Urinary bladder (tissue), 4 donors: ENCODE measurements around the gene PHKG1. TPM values are rescaled to one million over a fixed set of nuclear protein-coding genes. Genes with fewer than 3 reads are reported as not detected.
"Not testable (repeated sequence)": the region's sequence is repeated elsewhere in the genome, so short reads cannot be mapped to it uniquely, and the experiment has no call there.

ENCODE experiments used
- DNase-seq: peaks from one replicate; pipeline ENCODE4 v3.0.0-alpha.2; 2015; ENCODE audit errors: extremely low spot score
- H3K27ac ChIP-seq: one replicate; pipeline ENCODE4 v1.5.1; 2013; ENCODE audit warnings: low read depth, mild to moderate bottlenecking, moderate library complexity
- H3K36me3 ChIP-seq: one replicate; pipeline ENCODE4 v1.6.1; 2013; ENCODE audit warnings: mild to moderate bottlenecking, moderate library complexity; ENCODE audit not compliant: insufficient read depth
- H3K4me1 ChIP-seq: one replicate; pipeline ENCODE4 v1.6.1; 2013; ENCODE audit warnings: mild to moderate bottlenecking, moderate library complexity; ENCODE audit not compliant: insufficient read depth
- H3K4me3 ChIP-seq: one replicate; pipeline ENCODE4 v1.5.1; 2013; ENCODE audit warnings: low read depth, low read length
- WGBS: extraction: QIAGEN DNeasy Blood & Tissue Kit; methylation state at CpG from one replicate; pipeline ENCODE4 v1.1.7; 2013; 5-methylcytosine and 5-hydroxymethylcytosine counted together
- polyA plus RNA-seq: library from polyadenylated mRNA; stranded (reverse); fragments of 200-250 nt; gene quantifications from one replicate; pipeline ENCODE4 v1.2.3, GENCODE V29; 2013
- total RNA-seq: library from RNA; depleted of rRNA; stranded (reverse); fragments of >200 nt; gene quantifications from one replicate; pipeline ENCODE4 v1.2.3, GENCODE V29; 2014
- donor health status: healthy with polysubstance abuse.
- donor health status: healthy.

Gene PHKG1
- total and polyA plus RNA-seq, 2 donors = 3.6 to 13.0 TPM

DNA sequence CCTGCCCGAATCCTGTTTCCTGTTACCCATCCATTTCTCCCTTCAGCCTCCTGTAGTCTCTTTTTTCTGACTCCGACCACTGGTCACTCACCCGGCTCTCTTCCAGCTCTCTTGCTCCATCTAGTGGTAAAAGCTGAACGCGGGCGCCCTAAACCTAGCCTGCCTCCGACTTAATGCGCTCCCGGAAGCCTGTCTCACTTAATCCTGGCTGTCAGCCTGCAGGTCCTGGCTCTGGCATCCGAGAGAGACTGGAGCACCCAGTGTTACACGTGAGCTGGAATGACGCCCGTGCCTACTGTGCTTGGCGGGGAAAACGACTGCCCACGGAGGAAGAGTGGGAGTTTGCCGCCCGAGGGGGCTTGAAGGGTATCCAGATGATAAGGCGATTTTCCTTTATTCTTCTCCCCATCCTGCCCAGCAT, 18.4 kb downstream of the PHKG1 start:
- Histone ChIP-seq H3K36me3 (peaks cover 2% of the 10 kb centered on the region), H3K4me1 (no peaks in the 10 kb centered on the region), H3K4me3 (no peak overlapping the region), H3K27ac (no peak overlapping the region)
- DNase-seq = peak; percentile 62
- 18% methylated on average over 19 of the region's 19 CpGs for WGBS

DNA sequence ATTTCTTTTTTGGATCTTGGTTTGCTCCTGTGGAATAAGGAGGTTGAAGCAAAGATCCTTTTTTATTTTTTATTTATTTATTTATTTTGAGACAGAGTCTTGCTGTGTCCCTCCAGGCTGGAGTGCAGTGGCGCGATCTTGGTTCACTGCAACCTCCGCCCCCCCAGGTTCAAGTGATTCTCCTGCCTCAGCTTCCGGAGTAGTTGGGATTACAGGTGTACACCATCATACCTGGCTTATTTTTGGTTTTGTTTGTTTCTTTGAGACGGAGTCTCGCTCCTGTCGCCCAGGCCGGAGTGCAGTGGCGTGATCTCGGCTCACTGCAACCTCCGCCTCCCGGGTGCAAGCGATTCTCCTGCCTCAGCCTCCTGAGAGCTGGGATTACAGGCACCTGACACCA, 26.4 kb downstream of the PHKG1 start:
- H3K4me3 ChIP-seq, H3K36me3 ChIP-seq, H3K4me1 ChIP-seq, H3K27ac ChIP-seq, DNase-seq: not testable (repeated sequence)
- 95% methylated on average over 13 of the region's 13 CpGs for WGBS

DNA sequence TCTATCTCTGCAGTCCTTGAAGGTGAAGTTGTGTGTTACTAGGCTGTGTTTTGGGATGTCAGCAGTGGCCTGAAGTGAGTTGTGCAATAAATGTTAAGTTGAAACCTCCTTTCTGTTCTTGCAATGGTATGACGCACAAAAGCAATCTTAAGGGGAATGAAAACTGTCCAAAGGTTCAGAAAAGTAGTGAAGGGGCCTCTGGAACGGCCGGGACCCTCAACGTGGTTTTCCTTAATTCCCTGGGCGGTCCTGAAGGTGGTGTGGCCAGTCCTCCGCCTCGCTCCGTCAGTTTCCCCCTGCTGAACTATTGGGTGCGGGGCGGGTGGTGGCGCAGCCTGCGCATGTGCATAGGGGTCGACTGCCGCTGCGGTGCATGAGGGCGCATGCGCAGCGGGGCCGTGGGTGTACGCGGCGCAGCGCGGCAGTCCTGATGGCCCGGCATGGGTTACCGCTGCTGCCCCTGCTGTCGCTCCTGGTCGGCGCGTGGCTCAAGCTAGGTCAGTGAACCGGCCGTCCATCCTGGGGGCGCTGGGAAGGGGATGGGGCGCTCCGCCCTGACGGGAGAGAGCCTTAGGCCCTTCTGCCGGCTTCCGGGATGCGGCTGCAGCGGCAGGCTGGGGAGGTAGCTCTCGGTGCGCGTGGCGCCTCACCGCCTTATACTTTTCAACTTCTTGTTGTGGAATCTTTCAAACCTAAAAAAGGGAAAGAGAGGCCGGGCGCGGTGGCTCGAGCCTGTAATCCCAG, 28.7 kb downstream of the PHKG1 start, which contains the start of gene SUMF2:
TSS of gene SUMF2 (plus strand) at position 405 of the 744 bp plus-strand sequence. CDS start at position 431, 26 bp downstream.
- WGBS = under 1% methylated on average over 49 of the region's 49 CpGs
- Histone ChIP-seq H3K36me3 (peaks cover 2% of the 10 kb centered on the region), H3K4me1 (no peaks in the 10 kb centered on the region), H3K4me3 (peak within 1 kb of the TSS; percentile 64), H3K27ac (peak within 1 kb of the TSS; percentile 91)
- DNase-seq = peak; percentile 82

DNA sequence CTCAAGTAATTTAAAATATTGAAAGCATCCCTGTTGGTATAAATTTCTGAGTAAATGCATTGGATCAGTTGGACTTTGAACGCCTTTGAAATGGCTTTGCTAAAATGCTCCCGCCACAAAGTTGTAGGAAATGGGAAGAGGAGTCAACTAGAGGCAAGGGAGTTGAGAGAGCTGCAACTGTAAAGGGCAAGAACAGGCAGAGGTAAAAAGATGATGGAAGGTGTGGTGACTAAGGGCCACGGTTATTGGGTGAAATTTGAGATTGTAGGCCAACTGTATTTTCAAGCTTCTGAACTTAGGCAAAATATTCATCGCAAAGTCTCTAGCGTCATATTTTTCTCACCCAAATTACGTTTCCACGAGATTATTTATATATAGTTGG, 29.3 kb downstream of the PHKG1 start:
- DNase-seq = no peak
- 56% methylated on average over 7 of the region's 7 CpGs for WGBS
- Histone ChIP-seq H3K36me3 (peaks cover 2% of the 10 kb centered on the region), H3K4me3 (no peak overlapping the region), H3K27ac (peak overlapping the region; percentile 91), H3K4me1 (no peaks in the 10 kb centered on the region)

DNA sequence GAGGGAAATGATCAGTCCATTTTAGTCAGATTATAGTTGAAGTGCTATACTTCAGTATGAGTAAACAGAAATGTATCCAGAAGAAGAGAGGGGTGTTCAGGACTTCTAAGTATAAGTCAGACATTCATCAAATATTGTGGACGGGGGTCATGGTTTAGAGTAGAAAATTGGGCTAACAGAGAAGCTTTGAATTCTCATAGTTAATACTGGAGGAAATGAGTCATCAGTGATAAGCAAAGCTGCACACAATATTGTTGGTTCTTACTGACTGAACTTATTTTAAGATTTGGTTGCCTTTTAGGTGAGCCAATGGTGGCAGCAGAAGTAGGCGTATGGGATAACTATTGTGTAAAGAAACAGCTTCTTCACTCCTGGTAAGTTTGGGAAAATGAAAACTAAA, 30.4 kb downstream of the PHKG1 start:
- no peaks in the 10 kb centered on the region for H3K4me1 ChIP-seq
- 55% methylated on average over 2 of the region's 2 CpGs for whole genome bisulfite sequencing
- peaks cover 2% of the 10 kb centered on the region for H3K36me3 ChIP-seq
- no peak overlapping the region for H3K4me3 ChIP-seq
- no peak overlapping the region for H3K27ac ChIP-seq
- no peak for DNase-seq

DNA sequence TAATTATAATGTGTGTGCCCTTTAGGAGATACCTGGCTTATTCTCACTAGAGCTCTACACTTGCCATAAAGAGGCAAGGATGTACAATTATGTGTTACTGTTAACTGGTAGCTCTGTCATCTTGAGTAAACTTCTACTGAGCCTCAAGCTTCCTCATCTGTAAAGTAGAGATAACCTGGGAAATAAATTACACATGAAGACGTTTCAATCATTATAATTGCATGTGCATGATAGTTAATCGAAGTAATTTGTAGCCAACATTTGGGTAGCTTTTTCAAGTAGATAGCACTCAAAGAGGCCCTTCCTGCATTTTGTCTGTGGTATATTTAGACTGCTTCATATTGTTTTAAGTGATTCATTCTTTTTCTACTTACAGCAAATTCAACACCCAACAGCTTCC, 38.8 kb downstream of the PHKG1 start:
- Histone ChIP-seq H3K4me1 (no peaks in the 10 kb centered on the region), H3K27ac (no peak overlapping the region), H3K4me3 (no peak overlapping the region), H3K36me3 (peaks cover 3% of the 10 kb centered on the region)
- WGBS = 87% methylated on average over 2 of the region's 2 CpGs
- DNase-seq = no peak

DNA sequence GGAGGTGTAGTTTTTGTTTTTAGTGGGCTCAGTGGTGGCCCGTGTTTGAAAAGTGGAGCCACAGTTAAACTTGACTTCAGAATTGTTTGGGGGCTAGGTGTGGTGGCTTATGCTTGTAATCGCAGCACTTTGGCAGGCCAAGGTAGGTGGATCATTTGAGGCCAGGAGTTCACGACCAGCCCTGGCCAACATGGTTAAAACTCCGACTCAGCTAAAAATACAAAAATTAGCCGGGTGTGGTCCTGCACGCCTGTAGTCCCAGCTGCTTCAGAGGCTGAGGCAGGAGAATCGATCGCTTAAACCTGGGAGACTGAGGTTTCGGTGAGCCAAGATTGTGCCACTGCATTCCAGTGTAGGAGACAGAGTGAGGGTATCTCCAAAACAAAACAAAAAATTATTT, 39.4 kb downstream of the PHKG1 start:
- WGBS = 84% methylated on average over 9 of the region's 9 CpGs
- H3K4me3 ChIP-seq = peak overlapping the region; percentile 6
- no peaks in the 10 kb centered on the region for H3K4me1 ChIP-seq
- DNase-seq = no peak
- peaks cover 3% of the 10 kb centered on the region for H3K36me3 ChIP-seq
- no peak overlapping the region for H3K27ac ChIP-seq

DNA sequence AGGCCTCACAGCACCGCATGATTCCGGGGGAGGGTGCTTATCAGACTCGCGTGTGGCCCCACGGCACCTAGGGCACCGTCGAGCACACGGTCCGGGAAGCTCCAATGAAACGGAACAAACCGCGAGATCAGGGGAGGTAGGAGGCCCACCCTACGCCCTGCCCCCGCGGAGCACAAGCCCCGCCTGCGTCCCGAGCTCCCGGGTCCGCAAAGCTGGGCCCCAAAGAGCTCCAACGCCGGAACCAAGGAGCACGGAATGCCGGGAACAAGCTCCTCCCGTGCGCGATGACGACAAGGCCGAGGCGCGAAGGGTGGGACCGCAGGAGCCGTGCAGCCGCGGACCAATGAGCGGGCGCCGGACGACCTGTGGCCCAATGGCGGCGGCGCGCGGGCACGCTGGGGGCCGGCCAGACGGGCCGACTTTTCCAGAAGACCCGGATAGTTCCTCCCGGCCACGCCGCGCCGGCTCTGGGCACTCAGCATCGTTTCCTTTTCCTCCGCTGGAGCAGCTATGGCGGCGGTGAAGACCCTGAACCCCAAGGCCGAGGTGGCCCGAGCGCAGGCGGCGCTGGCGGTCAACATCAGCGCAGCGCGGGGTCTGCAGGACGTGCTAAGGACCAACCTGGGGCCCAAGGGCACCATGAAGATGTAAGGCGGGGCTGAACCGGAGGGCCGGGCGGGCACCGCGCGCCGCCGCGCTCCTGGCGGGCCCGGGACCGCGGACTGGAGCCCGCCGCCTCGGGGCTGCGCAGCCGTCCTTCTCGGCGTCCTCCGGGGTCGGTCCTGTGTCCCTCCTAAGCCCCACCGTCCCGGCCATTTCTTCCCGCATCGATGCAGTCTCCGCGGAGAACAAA, 41.2 kb downstream of the PHKG1 start, which contains the start of the genes CCT6A and PSPH:
TSS of gene CCT6A (plus strand) at position 427 of the 853 bp plus-strand sequence. CDS start at position 511, 84 bp downstream.
TSS of gene PSPH (minus strand) at position 106 of the 853 bp plus-strand sequence. CDS start 30,232 bp downstream, outside the sequence.
- H3K36me3 ChIP-seq = peaks cover 3% of the 10 kb centered on the region
- peak; percentile 96 for DNase-seq
- peak within 1 kb of the TSS; percentile 90 for H3K27ac ChIP-seq
- H3K4me1 ChIP-seq = no peaks in the 10 kb centered on the region
- WGBS = under 1% methylated on average over 97 of the region's 97 CpGs
- peak within 1 kb of the TSS; percentile 87 for H3K4me3 ChIP-seq

DNA sequence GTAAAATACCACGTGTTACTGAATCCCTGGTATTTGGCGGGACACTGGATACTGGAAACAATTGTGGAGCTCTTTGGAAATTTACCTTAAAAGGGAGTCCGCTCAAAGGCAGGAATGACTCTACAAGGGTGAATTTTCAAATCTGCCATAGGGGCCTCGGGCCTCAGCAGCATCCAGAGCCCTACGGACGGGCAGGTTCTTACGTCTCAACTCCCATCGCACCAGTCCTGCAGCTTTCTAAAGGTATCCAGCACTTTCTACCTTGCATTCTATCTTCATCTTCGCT, 41.8 kb downstream of the PHKG1 start:
- Histone ChIP-seq H3K27ac (peak overlapping the region; percentile 88), H3K4me1 (no peaks in the 10 kb centered on the region), H3K36me3 (peaks cover 2% of the 10 kb centered on the region), H3K4me3 (peak overlapping the region; percentile 87)
- WGBS = under 1% methylated on average over 9 of the region's 9 CpGs
- no peak for DNase-seq

DNA sequence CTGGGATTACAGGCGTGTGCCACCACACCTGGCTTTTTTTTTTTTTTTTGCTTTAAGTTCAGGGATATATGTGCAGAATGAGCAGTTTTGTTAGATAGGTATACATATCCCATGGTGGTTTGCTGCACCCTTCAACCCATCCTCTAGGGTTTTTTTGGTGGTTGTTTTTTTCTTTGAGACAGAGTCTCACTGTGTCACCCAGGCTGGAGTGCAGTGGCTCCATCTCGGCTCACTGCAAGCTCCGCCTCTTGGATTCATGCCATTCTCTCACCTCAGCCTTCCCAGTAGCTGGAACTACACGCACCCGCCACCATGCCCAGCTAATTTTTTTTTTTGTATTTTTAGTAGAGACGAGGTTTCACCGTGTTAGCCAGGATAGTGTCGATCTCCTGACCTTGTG, 44.0 kb downstream of the PHKG1 start:
- WGBS = 44% methylated on average over 8 of the region's 8 CpGs
- not testable (repeated sequence) for H3K27ac ChIP-seq, H3K4me1 ChIP-seq, H3K4me3 ChIP-seq, H3K36me3 ChIP-seq, DNase-seq

DNA sequence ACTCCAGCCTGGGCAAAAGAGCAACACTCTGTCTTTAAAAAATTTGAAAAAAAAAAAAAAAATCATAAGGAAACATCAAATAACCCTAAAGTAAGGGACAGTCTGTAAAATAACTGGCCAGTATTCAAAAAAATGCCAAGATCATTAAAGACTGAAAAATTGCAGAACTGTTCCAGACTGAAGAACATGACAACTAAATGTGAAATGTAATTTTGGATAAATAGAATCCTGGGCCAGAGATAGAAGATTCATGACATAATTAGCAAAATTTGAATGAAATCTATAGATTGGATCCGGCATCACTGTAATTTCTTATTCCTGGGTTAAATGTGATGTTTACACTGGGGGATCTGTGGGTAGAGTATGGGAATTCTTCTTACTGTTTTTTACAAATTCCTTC, 44.5 kb downstream of the PHKG1 start:
- Histone ChIP-seq H3K4me3 (no peak overlapping the region), H3K36me3 (no peaks in the 10 kb centered on the region), H3K4me1 (no peaks in the 10 kb centered on the region), H3K27ac (no peak overlapping the region)
- 68% methylated on average over 1 of the region's 1 CpG for WGBS
- no peak for DNase-seq

DNA sequence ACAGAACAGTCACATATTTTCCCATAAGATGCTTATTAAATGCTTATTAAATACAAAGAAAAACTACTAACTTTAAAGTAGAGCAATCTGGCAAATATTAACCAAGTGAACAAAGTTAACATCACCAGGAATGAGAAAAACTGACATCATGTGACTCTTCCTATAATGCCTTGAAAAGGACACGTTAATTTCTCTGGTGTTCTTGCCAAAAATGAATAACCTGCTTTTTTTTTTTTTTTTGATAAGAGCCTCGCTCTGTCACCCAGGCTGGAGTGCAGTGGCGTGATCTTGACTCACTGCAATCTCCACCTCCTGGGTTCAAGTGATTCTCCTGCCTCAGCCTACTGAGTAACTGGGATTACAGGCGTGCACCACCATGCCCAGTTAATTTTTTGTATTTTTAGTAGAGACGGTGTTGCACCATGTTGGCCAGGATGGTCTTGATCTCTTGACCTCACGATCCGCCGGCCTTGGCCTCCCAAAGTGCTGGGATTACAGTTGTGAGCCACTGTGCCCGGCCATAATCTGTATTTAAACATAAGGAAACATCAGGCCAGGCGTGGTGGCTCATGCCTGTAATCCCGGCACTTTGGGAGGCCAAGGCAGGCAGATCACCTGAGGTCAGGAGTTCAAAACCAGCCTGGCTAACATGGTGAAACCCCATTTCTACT, 45.2 kb downstream of the PHKG1 start:
- not testable (repeated sequence) for DNase-seq, H3K27ac ChIP-seq, H3K4me1 ChIP-seq, H3K4me3 ChIP-seq, H3K36me3 ChIP-seq
- WGBS = 48% methylated on average over 11 of the region's 11 CpGs

DNA sequence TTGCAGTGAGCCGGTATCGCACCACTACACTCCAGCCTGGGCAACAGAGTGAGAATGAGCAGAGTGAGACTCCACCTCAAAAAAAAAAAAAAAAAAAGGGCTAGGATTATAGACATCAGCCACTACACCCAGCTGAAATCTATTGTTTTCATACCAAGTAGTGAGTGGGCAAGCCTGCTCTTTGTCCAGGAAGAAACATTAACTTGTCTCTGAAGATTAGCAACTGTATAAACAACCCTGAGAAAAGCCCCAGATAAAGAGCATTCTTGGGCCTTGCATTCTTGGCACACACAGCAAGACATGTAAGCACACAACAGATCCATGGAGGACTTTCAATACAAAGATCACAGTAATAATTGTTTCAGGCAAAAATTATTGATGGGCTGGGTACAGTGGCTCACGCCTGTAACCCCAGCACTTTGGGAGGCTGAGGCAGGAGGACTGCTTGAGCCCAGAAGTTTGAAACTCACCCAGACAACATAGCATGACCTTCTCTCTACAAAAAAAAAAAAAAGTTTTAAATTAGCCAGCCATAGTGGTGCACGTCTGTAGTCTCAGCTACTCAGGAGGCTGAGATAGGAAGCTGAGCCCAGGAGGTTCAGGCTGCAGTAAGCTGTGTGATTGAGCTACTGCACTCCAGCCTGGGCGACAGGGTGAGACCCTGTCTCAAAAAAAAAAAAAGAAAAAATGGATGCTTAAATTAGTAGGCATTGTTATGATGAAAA, 45.9 kb downstream of the PHKG1 start:
- H3K4me1 ChIP-seq = no peaks in the 10 kb centered on the region
- no peak overlapping the region for H3K4me3 ChIP-seq
- DNase-seq = no peak
- H3K36me3 ChIP-seq = no peaks in the 10 kb centered on the region
- H3K27ac ChIP-seq = no peak overlapping the region
- 21% methylated on average over 5 of the region's 5 CpGs for WGBS
